ENCODE data around the gene RBX1.

- TF ChIP-seq, protein P1, sequence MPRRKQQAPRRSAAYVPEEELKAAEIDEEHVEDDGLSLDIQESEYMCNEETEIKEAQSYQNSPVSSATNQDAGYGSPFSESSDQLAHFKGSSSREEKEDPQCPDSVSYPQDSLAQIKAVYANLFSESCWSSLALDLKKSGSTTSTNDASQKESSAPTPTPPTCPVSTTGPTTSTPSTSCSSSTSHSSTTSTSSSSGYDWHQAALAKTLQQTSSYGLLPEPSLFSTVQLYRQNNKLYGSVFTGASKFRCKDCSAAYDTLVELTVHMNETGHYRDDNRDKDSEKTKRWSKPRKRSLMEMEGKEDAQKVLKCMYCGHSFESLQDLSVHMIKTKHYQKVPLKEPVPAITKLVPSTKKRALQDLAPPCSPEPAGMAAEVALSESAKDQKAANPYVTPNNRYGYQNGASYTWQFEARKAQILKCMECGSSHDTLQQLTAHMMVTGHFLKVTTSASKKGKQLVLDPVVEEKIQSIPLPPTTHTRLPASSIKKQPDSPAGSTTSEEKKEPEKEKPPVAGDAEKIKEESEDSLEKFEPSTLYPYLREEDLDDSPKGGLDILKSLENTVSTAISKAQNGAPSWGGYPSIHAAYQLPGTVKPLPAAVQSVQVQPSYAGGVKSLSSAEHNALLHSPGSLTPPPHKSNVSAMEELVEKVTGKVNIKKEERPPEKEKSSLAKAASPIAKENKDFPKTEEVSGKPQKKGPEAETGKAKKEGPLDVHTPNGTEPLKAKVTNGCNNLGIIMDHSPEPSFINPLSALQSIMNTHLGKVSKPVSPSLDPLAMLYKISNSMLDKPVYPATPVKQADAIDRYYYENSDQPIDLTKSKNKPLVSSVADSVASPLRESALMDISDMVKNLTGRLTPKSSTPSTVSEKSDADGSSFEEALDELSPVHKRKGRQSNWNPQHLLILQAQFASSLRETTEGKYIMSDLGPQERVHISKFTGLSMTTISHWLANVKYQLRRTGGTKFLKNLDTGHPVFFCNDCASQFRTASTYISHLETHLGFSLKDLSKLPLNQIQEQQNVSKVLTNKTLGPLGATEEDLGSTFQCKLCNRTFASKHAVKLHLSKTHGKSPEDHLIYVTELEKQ (tag by site-specific recombination; IDR thresholded peaks at IDR 0.05; ENCODE audit: borderline replicate concordance) = no peak
- no peak for TF ChIP-seq ZNF792 (tag by site-specific recombination; IDR thresholded peaks at IDR 0.05)
Measured at GRCh38 chr22:40958299-40958698, 7.1 kb downstream of the RBX1 start.

Data from HEK293 (cell line).